T-cell (primary cell): ENCODE results near the gene INCENP. TPM values are rescaled to one million over a fixed set of nuclear protein-coding genes. Genes with fewer than 3 reads are reported as not detected.

Source experiments
- ATAC-seq, 4 experiments: fragments of 200-7000 bp in 3 of 4; fragments of 150-1000 bp in 1 of 4; cut with Tn5 transposase; replicated peaks in 1 of 4; 1 replicate in 3 of 4; 2 replicates in 1 of 4; pipeline ENCODE4 v1.10.0; 2021; ENCODE audit warnings: moderate library complexity in 3 of 4, mild to moderate bottlenecking in 2 of 4, moderate number of reproducible peaks in 1 of 4
- CTCF ChIA-PET, 2 donors: fragments of 300-600 bp; sonication (Branson Sonifier 250); formaldehyde crosslinking; loops; one replicate each; lab custom pipeline; 2022; ENCODE audit warnings: antibody characterized with exemption in 2 of 2; lab: Charles Lee
- POLR2A ChIA-PET, 2 donors: fragments of 300-600 bp; sonication (Branson Sonifier 250); formaldehyde crosslinking; loops; one replicate each; lab custom pipeline; 2022; ENCODE audit warnings: antibody characterized with exemption in 2 of 2; lab: Charles Lee
- DNase-seq, 35 experiments: peaks; one replicate each; pipeline versions ENCODE4 v3.0.0 to v3.0.0-alpha.2; 2013 to 2023
- H3K27ac ChIP-seq: one replicate; pipeline ENCODE4 v1.5.1; 2013; ENCODE audit warnings: low read length
- H3K27me3 ChIP-seq, 2 experiments: replicated peaks in 1 of 2; 1 replicate in 1 of 2; 2 replicates in 1 of 2; pipeline versions ENCODE4 v1.6.1 to v1.7.0; 2013; ENCODE audit warnings: low read length in 1 of 2, mixed read lengths in 1 of 2; ENCODE audit not compliant: control insufficient read depth in 2 of 2, insufficient read depth in 2 of 2; ENCODE audit errors: extremely low read depth in 1 of 2
- H3K36me3 ChIP-seq, 2 donors: 1 replicate in 1 of 2; 2 replicates in 1 of 2; pipeline versions ENCODE4 v1.6.1 to v1.7.0; 2013; ENCODE audit warnings: low read length in 1 of 2; ENCODE audit not compliant: control insufficient read depth in 2 of 2, insufficient read depth in 1 of 2; ENCODE audit errors: extremely low read depth in 1 of 2
- H3K4me1 ChIP-seq, 2 experiments: 1 replicate in 1 of 2; 2 replicates in 1 of 2; pipeline versions ENCODE4 v1.6.1 to v1.7.0; 2013; ENCODE audit warnings: low read length in 2 of 2, mixed read lengths in 1 of 2; ENCODE audit not compliant: insufficient read depth in 2 of 2, control insufficient read depth in 1 of 2; ENCODE audit errors: extremely low read depth in 1 of 2
- H3K4me3 ChIP-seq, 2 donors: 1 replicate in 1 of 2; 2 replicates in 1 of 2; pipeline versions ENCODE4 v1.5.1 to v1.7.0; 2013; ENCODE audit warnings: mild to moderate bottlenecking in 2 of 2, low read length in 1 of 2, moderate library complexity in 1 of 2; ENCODE audit not compliant: control insufficient read depth in 1 of 2; ENCODE audit errors: extremely low read depth in 1 of 2
- H3K9me3 ChIP-seq: 2 replicates; pipeline ENCODE4 v1.7.0; 2013
- H3K27ac Mint-ChIP-seq, 2 donors: one replicate each; pipeline ENCODE4 v1.8.0; 2020 to 2021; ENCODE audit warnings: mild to moderate bottlenecking in 2 of 2, mixed read lengths in 2 of 2
- H3K27me3 Mint-ChIP-seq, 2 donors: one replicate each; pipeline ENCODE4 v1.8.0; 2021 to 2022; ENCODE audit warnings: mixed read lengths in 2 of 2
- H3K36me3 Mint-ChIP-seq: one replicate; pipeline ENCODE4 v1.8.0; 2021; ENCODE audit warnings: mixed read lengths
- H3K4me1 Mint-ChIP-seq, 3 donors: one replicate each; pipeline ENCODE4 v1.8.0; 2020 to 2022; ENCODE audit warnings: mixed read lengths in 3 of 3, mild to moderate bottlenecking in 1 of 3
- H3K4me3 Mint-ChIP-seq, 3 donors: one replicate each; pipeline ENCODE4 v1.8.0; 2020 to 2022; ENCODE audit warnings: mild to moderate bottlenecking in 3 of 3, mixed read lengths in 3 of 3, moderate library complexity in 3 of 3
- H3K9me3 Mint-ChIP-seq, 3 donors: one replicate each; pipeline ENCODE4 v1.8.0; 2020 to 2022; ENCODE audit warnings: mixed read lengths in 3 of 3
- WGBS: methylation state at CpG from one replicate; pipeline ENCODE4 v1.1.5; 2013; ENCODE audit warnings: missing lambda C conversion rate; ENCODE audit not compliant: insufficient coverage; 5-methylcytosine and 5-hydroxymethylcytosine counted together
- total RNA-seq, 35 experiments: library from RNA in 6 of 35; stranded (reverse) in 6 of 35; fragments of 120-200 nt in 1 of 35; gene quantifications; one replicate each; pipeline versions ENCODE4 v1.2.1 to v1.2.4 and lab custom pipeline; 2013 to 2026

INCENP gene
- total RNA-seq, 5 donors from 2014 or later (not counting 1 experiment from before 2014, with no cell fraction given), result 20.7 to 31.4 (median 24.9) TPM

GRCh38 chr11:62138630-62139425 lies 15.0 kb downstream of the INCENP start:
- Histone ChIP-seq H3K4me3 (no peak overlapping the region), H3K9me3 (no peaks in the 10 kb centered on the region), H3K36me3 (peaks cover 4 to 52% of the 10 kb centered on the region in 2 donors), H3K27me3 (no peaks in the 10 kb centered on the region), H3K27ac (no peak overlapping the region), H3K4me1 (peaks cover 0 to 2% of the 10 kb centered on the region in 2 experiments)
- no peak overlapping the region for H3K4me3 Mint-ChIP-seq
- ChIA-PET POLR2A (interaction anchor here in 1 of 2 donors (0.6 kb wide), 1 partner anchor 670 kb away, joined by 3 read pairs; no protein-coding TSS in a partner anchor), CTCF (no interaction called here)
- DNase-seq (peak in 1 of 35 experiments; percentile 4), ATAC-seq (no peak)
- H3K36me3 Mint-ChIP-seq, result peaks cover 14% of the 10 kb centered on the region
- H3K4me1 Mint-ChIP-seq, result peaks cover 0 to 8% (median 8%) of the 10 kb centered on the region in 3 donors
- H3K9me3 Mint-ChIP-seq, result no peaks in the 10 kb centered on the region
- 98% methylated on average over 17 of the region's 17 CpGs for WGBS
- H3K27ac Mint-ChIP-seq, result no peak overlapping the region
- no peaks in the 10 kb centered on the region for H3K27me3 Mint-ChIP-seq

DNA sequence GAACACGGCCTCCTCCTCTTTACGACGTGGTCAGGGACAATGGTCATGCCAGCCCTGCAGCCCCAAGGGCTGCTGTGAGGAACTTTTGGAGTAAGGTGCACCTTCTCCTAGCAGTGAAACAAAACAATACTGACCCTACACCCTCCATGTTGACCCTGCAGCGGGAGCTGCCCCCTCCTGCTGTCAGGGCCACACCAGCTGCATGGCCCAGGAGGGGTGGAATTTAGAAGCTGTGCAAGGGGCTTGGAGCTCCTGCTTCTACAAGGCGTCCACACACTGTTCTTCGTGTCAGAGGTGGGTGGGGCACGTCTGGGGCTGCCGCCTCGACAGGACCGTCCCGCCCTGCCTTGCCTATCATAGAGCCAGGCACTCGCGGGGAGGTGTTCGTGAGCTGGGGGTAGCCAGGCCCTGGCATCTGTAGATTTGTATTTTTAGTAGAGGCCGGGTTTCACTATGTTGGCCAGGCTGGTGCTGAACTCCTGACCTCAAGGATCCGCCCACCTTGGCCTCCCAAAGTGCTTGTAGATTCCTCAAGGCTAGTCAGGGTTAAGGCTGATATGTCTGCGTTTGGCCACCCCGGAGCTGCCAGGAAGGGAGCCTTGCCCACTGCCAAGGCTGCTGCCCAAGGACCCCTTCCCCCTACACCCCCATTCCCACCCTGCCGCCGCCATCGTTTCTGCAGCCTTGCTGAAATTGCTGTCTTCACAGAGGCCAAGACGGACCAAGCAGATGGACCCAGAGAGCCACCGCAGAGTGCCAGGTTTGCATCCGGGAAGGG lies 15.9 kb downstream of the INCENP start:
- no peak overlapping the region for H3K4me3 ChIP-seq
- H3K9me3 ChIP-seq, result no peaks in the 10 kb centered on the region
- no peak overlapping the region for H3K4me3 Mint-ChIP-seq
- no peak for ATAC-seq
- H3K4me1 Mint-ChIP-seq, result peaks cover 0 to 4% (median 3%) of the 10 kb centered on the region in 3 donors
- H3K27me3 Mint-ChIP-seq, result no peaks in the 10 kb centered on the region
- H3K9me3 Mint-ChIP-seq, result no peaks in the 10 kb centered on the region
- no peaks in the 10 kb centered on the region for H3K27me3 ChIP-seq
- no peak overlapping the region for H3K27ac Mint-ChIP-seq
- 97% methylated on average over 16 of the region's 24 CpGs for WGBS
- no peak overlapping the region for H3K27ac ChIP-seq
- H3K4me1 ChIP-seq, result no peaks in the 10 kb centered on the region
- ChIA-PET POLR2A (no interaction called here), CTCF (no interaction called here)
- peaks cover 4 to 55% of the 10 kb centered on the region in 2 donors for H3K36me3 ChIP-seq
- peak in 1 of 35 experiments; percentile 2 for DNase-seq
- peaks cover 18% of the 10 kb centered on the region for H3K36me3 Mint-ChIP-seq

- Mint-ChIP-seq H3K36me3 (peaks cover 25% of the 10 kb centered on the region), H3K27me3 (no peaks in the 10 kb centered on the region), H3K4me3 (no peak overlapping the region), H3K9me3 (no peaks in the 10 kb centered on the region), H3K27ac (no peak overlapping the region), H3K4me1 (no peaks in the 10 kb centered on the region)
- 98% methylated on average over 20 of the region's 24 CpGs for WGBS
- H3K4me1 ChIP-seq, result no peaks in the 10 kb centered on the region
- H3K9me3 ChIP-seq, result no peaks in the 10 kb centered on the region
- POLR2A ChIA-PET, result no interaction called here
- ATAC-seq (no peak), DNase-seq (peak in 1 of 35 experiments; percentile 3)
- H3K4me3 ChIP-seq, result no peak overlapping the region
- CTCF ChIA-PET, result no interaction called here
- H3K36me3 ChIP-seq, result peaks cover 4 to 63% of the 10 kb centered on the region in 2 donors
- H3K27ac ChIP-seq, result no peak overlapping the region
- H3K27me3 ChIP-seq, result no peaks in the 10 kb centered on the region
These were observed 16.7 kb downstream of the INCENP start for GRCh38 chr11:62140304-62141110.

- no peak overlapping the region for H3K4me3 Mint-ChIP-seq
- H3K27me3 Mint-ChIP-seq, result no peaks in the 10 kb centered on the region
- ATAC-seq (no peak), DNase-seq (peak in 1 of 35 experiments; percentile 3)
- H3K4me3 ChIP-seq, result no peak overlapping the region
- H3K4me1 ChIP-seq, result no peaks in the 10 kb centered on the region
- H3K9me3 ChIP-seq, result no peaks in the 10 kb centered on the region
- H3K9me3 Mint-ChIP-seq, result no peaks in the 10 kb centered on the region
- H3K36me3 Mint-ChIP-seq, result peaks cover 31% of the 10 kb centered on the region
- CTCF ChIA-PET, result no interaction called here
- no peak overlapping the region for H3K27ac ChIP-seq
- no peak overlapping the region for H3K27ac Mint-ChIP-seq
- peaks cover 4 to 67% of the 10 kb centered on the region in 2 donors for H3K36me3 ChIP-seq
- H3K4me1 Mint-ChIP-seq, result no peaks in the 10 kb centered on the region
- 81% methylated on average over 9 of the region's 22 CpGs for WGBS
- no peaks in the 10 kb centered on the region for H3K27me3 ChIP-seq
- POLR2A ChIA-PET, result no interaction called here
These were observed 17.6 kb downstream of the INCENP start for GRCh38 chr11:62141111-62142042.

DNA sequence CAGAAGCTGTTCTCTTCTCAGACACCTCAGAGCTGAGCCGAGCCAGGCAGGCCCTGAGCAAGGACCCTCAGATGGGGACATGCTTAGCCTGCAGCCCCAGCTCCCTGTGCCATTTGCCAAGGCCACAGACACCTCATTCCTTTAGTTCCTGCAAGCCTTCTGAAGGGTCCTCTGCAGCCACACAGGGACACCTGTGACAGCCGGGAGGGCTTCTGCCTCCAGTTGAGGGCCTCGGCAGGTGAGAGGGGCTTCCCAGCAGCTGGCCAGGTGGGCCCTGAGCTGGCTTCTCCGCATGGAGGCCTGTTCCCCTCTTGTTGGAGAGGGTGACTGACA lies 18.2 kb downstream of the INCENP start:
- Mint-ChIP-seq H3K9me3 (no peaks in the 10 kb centered on the region), H3K27ac (no peak overlapping the region), H3K27me3 (no peaks in the 10 kb centered on the region), H3K4me3 (no peak overlapping the region), H3K36me3 (peaks cover 31% of the 10 kb centered on the region), H3K4me1 (no peaks in the 10 kb centered on the region)
- CTCF ChIA-PET, result no interaction called here
- DNase-seq, result no peak
- 100% methylated on average over 4 of the region's 4 CpGs for WGBS
- H3K4me3 ChIP-seq, result no peak overlapping the region
- no peaks in the 10 kb centered on the region for H3K4me1 ChIP-seq
- no peak overlapping the region for H3K27ac ChIP-seq
- peaks cover 4 to 70% of the 10 kb centered on the region in 2 donors for H3K36me3 ChIP-seq
- H3K27me3 ChIP-seq, result no peaks in the 10 kb centered on the region
- ATAC-seq, result no peak
- H3K9me3 ChIP-seq, result no peaks in the 10 kb centered on the region
- POLR2A ChIA-PET, result no interaction called here
